ENCODE data around the gene ADGRV1. TPM values are rescaled to one million over a fixed set of nuclear protein-coding genes. Genes with fewer than 3 reads are reported as not detected.

ADGRV1 gene
- total and polyA plus RNA-seq, 2 donors (not counting 3 experiments of a cell fraction or from before 2014, with no cell fraction given), result 0.11 to 0.55 TPM

GRCh38 chr5:91018200-91018599, 459.6 kb downstream of the ADGRV1 start:
- ChIA-PET CTCF (interaction anchor here (0.7 kb wide), 1 partner anchor 21 kb away, joined by 3 read pairs; no protein-coding TSS in a partner anchor), POLR2A (no interaction called here)
- DNase-seq (ENCODE audit: low read depth, low spot score) (no peak), FAIRE-seq (no peak)
- H3K79me2 ChIP-seq (ENCODE audit: control insufficient read depth, insufficient read depth, low read length), result no peaks in the 10 kb centered on the region
- H2AFZ ChIP-seq (ENCODE audit: low read depth, low read length), result no peak overlapping the region
- H3K9ac ChIP-seq (replicated peaks; ENCODE audit: extremely low read depth, insufficient read depth, low read length), result no peak overlapping the region
- H3K4me2 ChIP-seq (ENCODE audit: insufficient read depth, low read length), result no peak overlapping the region
- H3K27ac ChIP-seq (ENCODE audit: insufficient read depth, low read depth, low read length), result no peak overlapping the region
- H3K4me3 ChIP-seq (replicated peaks in 1 of 3; ENCODE audit: insufficient read depth in 1 of 3, low read depth in 1 of 3, low read length in 3 of 3), result no peak overlapping the region
- no peak for TF ChIP-seq POLR2A (IDR thresholded peaks at IDR 0.05; ENCODE audit: low read depth, low read length)
- TF ChIP-seq GATA2 (IDR thresholded peaks at IDR 0.05; ENCODE audit: insufficient read depth, insufficient read length, low read depth, low read length), result no peak
- no peak for TF ChIP-seq EZH2 (IDR thresholded peaks at IDR 0.05; ENCODE audit: borderline replicate concordance, low read depth, low read length, severe bottlenecking)
- TF ChIP-seq, protein P1, sequence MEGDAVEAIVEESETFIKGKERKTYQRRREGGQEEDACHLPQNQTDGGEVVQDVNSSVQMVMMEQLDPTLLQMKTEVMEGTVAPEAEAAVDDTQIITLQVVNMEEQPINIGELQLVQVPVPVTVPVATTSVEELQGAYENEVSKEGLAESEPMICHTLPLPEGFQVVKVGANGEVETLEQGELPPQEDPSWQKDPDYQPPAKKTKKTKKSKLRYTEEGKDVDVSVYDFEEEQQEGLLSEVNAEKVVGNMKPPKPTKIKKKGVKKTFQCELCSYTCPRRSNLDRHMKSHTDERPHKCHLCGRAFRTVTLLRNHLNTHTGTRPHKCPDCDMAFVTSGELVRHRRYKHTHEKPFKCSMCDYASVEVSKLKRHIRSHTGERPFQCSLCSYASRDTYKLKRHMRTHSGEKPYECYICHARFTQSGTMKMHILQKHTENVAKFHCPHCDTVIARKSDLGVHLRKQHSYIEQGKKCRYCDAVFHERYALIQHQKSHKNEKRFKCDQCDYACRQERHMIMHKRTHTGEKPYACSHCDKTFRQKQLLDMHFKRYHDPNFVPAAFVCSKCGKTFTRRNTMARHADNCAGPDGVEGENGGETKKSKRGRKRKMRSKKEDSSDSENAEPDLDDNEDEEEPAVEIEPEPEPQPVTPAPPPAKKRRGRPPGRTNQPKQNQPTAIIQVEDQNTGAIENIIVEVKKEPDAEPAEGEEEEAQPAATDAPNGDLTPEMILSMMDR (IDR thresholded peaks at IDR 0.05; ENCODE audit: extremely low read depth in 1 of 2, insufficient read depth in 1 of 2, low read depth in 1 of 2, low read length in 2 of 2), result no peak
- TF ChIP-seq, protein P2, sequence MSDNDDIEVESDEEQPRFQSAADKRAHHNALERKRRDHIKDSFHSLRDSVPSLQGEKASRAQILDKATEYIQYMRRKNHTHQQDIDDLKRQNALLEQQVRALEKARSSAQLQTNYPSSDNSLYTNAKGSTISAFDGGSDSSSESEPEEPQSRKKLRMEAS (IDR thresholded peaks at IDR 0.05; ENCODE audit: insufficient read depth, insufficient read length), result no peak
- TF ChIP-seq FOS (IDR thresholded peaks at IDR 0.05; ENCODE audit: borderline replicate concordance, insufficient read depth, low read length), result no peak
- TF ChIP-seq POLR2AphosphoS5 (IDR thresholded peaks at IDR 0.05; ENCODE audit: insufficient read depth, low read depth, low read length), result no peak
- no peak for TF ChIP-seq JUN (IDR thresholded peaks at IDR 0.05; ENCODE audit: borderline replicate concordance, insufficient read depth, insufficient read length, low read depth)
- intact Hi-C loops (cut with micrococcal nuclease) (no loop called here), dilution Hi-C loops (cut with MboI; ENCODE audit: extremely low pct_ligation_motif_present, low sequenced_read_pairs) (no loop called here)
- H4K20me1 ChIP-seq (replicated peaks; ENCODE audit: control insufficient read depth, extremely low read depth, insufficient read depth, low read length), result no peaks in the 10 kb centered on the region
- no peaks in the 10 kb centered on the region for H3K9me1 ChIP-seq (replicated peaks; ENCODE audit: control insufficient read depth, extremely low read depth, insufficient read depth, low read length)
- no peaks in the 10 kb centered on the region for H3K36me3 ChIP-seq (ENCODE audit: control insufficient read depth in 2 of 2, extremely low read depth in 1 of 2, insufficient read depth in 2 of 2, low read length in 2 of 2)
- no TSS peak for BruUV-seq (replicated peaks)
- no peaks in the 10 kb centered on the region for H3K9me3 ChIP-seq (replicated peaks; ENCODE audit: control insufficient read depth, insufficient read depth, low read length)
- H3K4me1 ChIP-seq (ENCODE audit: control insufficient read depth, extremely low read depth, insufficient read depth, low read length), result no peaks in the 10 kb centered on the region
- H3K27me3 ChIP-seq (ENCODE audit: control insufficient read depth in 2 of 2, insufficient read depth in 2 of 2, low read length in 2 of 2), result no peaks in the 10 kb centered on the region
